GM23338 (cell line): ENCODE results near the gene ADGRG6. TPM values are rescaled to one million over a fixed set of nuclear protein-coding genes. Genes with fewer than 3 reads are reported as not detected.

Source experiments
- ATAC-seq: fragments of 200-7000 bp; cut with Tn5 transposase; 3 replicates; pipeline ENCODE4 v1.9.1; 2020
- DNase-seq: peaks from one replicate; pipeline ENCODE4 v3.0.0-alpha.2; 2015; ENCODE audit warnings: low spot score
- H2AFZ ChIP-seq: fragments of 200-600 bp; sonication (generic); 2 replicates; pipeline ENCODE4 v1.8.0; 2016; ENCODE audit warnings: antibody characterized with exemption, mild to moderate bottlenecking, moderate library complexity
- H3F3A ChIP-seq: fragments of 200-600 bp; sonication (generic); replicated peaks from 2 replicates; pipeline ENCODE4 v1.8.0; 2017; ENCODE audit warnings: antibody characterized with exemption, mixed run types, low read depth
- H3K27ac ChIP-seq: fragments of 200-600 bp; sonication (generic); 2 replicates; pipeline ENCODE4 v1.6.1; 2016; ENCODE audit warnings: low read depth
- H3K27me3 ChIP-seq: fragments of 200-600 bp; sonication (generic); 2 replicates; pipeline ENCODE4 v1.8.0; 2016; ENCODE audit warnings: mild to moderate bottlenecking, mixed run types, moderate library complexity; ENCODE audit not compliant: insufficient read depth
- H3K36me3 ChIP-seq: fragments of 200-600 bp; sonication (generic); 2 replicates; pipeline ENCODE4 v1.8.0; 2016; ENCODE audit warnings: mild to moderate bottlenecking; ENCODE audit not compliant: insufficient read depth
- H3K4me1 ChIP-seq: fragments of 200-600 bp; sonication (generic); 2 replicates; pipeline ENCODE4 v1.8.0; 2016; ENCODE audit warnings: mild to moderate bottlenecking, moderate library complexity; ENCODE audit not compliant: insufficient read depth
- H3K4me2 ChIP-seq: fragments of 200-600 bp; sonication (generic); 2 replicates; pipeline ENCODE4 v1.7.1; 2017; ENCODE audit warnings: mixed run types
- H3K4me3 ChIP-seq: fragments of 200-600 bp; sonication (generic); 2 replicates; pipeline ENCODE4 v1.6.1; 2016; ENCODE audit warnings: mixed run types
- H3K79me2 ChIP-seq: fragments of 200-600 bp; sonication (generic); replicated peaks from 2 replicates; pipeline ENCODE4 v1.8.0; 2017; ENCODE audit warnings: mild to moderate bottlenecking; ENCODE audit not compliant: insufficient read depth
- H3K9me2 ChIP-seq: fragments of 200-600 bp; sonication (generic); 2 replicates; pipeline ENCODE4 v1.8.0; 2017; ENCODE audit not compliant: insufficient read depth
- H4K20me1 ChIP-seq: fragments of 200-600 bp; sonication (generic); replicated peaks from 2 replicates; pipeline ENCODE4 v1.8.0; 2017; ENCODE audit warnings: mild to moderate bottlenecking; ENCODE audit not compliant: insufficient read depth
- H3K27ac Mint-ChIP-seq: 2 replicates; pipeline ENCODE4 v1.8.0; 2020; ENCODE audit warnings: inconsistent platforms, mild to moderate bottlenecking, moderate library complexity, mixed read lengths
- H3K27me3 Mint-ChIP-seq: 3 replicates; pipeline ENCODE4 v1.8.0; 2022; ENCODE audit warnings: low read depth, mild to moderate bottlenecking, moderate library complexity, mixed read lengths, inconsistent platforms; ENCODE audit not compliant: insufficient read depth, poor library complexity
- H3K36me3 Mint-ChIP-seq: 3 replicates; pipeline ENCODE4 v1.8.0; 2021; ENCODE audit warnings: low read depth, mild to moderate bottlenecking, inconsistent platforms, moderate library complexity, mixed read lengths
- H3K4me1 Mint-ChIP-seq: 3 replicates; pipeline ENCODE4 v1.8.0; 2020; ENCODE audit warnings: mild to moderate bottlenecking, inconsistent platforms, mixed read lengths
- H3K4me3 Mint-ChIP-seq: 3 replicates; pipeline ENCODE4 v1.8.0; 2021; ENCODE audit warnings: moderate library complexity, mild to moderate bottlenecking, inconsistent platforms, mixed read lengths
- H3K9me3 Mint-ChIP-seq: 3 replicates; pipeline ENCODE4 v1.8.0; 2020; ENCODE audit warnings: moderate library complexity, mild to moderate bottlenecking, inconsistent platforms, mixed read lengths
- CREB1 ChIP-seq: fragments of 250-450 bp; sonication (Bioruptor Pico); IDR thresholded peaks from 2 replicates; pipeline ENCODE4 v1.5.0; 2020; ENCODE audit warnings: low read depth, mild to moderate bottlenecking, moderate library complexity
- CTCF ChIP-seq, 2 experiments: fragments of 200-600 bp in 1 of 2; sonication (generic) in 1 of 2; conservative IDR thresholded peaks; 2 replicates each; pipeline versions ENCODE4 v1.5.1 to v1.6.1; 2016 to 2017; ENCODE audit warnings: antibody characterized with exemption in 2 of 2, low read depth in 2 of 2, mild to moderate bottlenecking in 2 of 2, moderate library complexity in 1 of 2
- ETS1 ChIP-seq: IDR thresholded peaks from 2 replicates; pipeline ENCODE4 v1.6.1; 2016; ENCODE audit warnings: antibody characterized with exemption
- EZH2 ChIP-seq: fragments of 200-600 bp; sonication (generic); IDR thresholded peaks from one replicate; pipeline ENCODE4 v1.8.0; 2017; ENCODE audit warnings: antibody characterized with exemption, mild to moderate bottlenecking, low read depth; ENCODE audit not compliant: unreplicated experiment
- EZH2phosphoT487 ChIP-seq: fragments of 200-600 bp; sonication (generic); IDR thresholded peaks from one replicate; pipeline ENCODE4 v1.8.1; 2018; ENCODE audit warnings: antibody characterized with exemption; ENCODE audit not compliant: unreplicated experiment
- JUNB ChIP-seq: IDR thresholded peaks from one replicate; pipeline ENCODE4 v1.6.1; 2016; ENCODE audit warnings: antibody characterized with exemption; ENCODE audit not compliant: unreplicated experiment
- NANOG ChIP-seq: IDR thresholded peaks from 2 replicates; pipeline ENCODE4 v1.6.1; 2016; ENCODE audit warnings: antibody characterized with exemption, borderline replicate concordance
- POLR2AphosphoS5 ChIP-seq: IDR thresholded peaks from 2 replicates; pipeline ENCODE4 v1.6.1; 2016; ENCODE audit warnings: antibody characterized with exemption, low read depth
- REST ChIP-seq: IDR thresholded peaks from one replicate; pipeline ENCODE4 v1.6.1; 2018; ENCODE audit warnings: antibody characterized with exemption; ENCODE audit not compliant: unreplicated experiment
- STAT1 ChIP-seq: IDR thresholded peaks from one replicate; pipeline ENCODE4 v1.6.1; 2016; ENCODE audit warnings: antibody characterized with exemption; ENCODE audit not compliant: unreplicated experiment
- ZNF114 ChIP-seq: fragments of 250-450 bp; sonication (Bioruptor Pico); IDR thresholded peaks from 2 replicates; pipeline ENCODE4 v1.5.0; 2020; ENCODE audit warnings: mild to moderate bottlenecking, moderate library complexity
- ZNF331 ChIP-seq: fragments of 250-450 bp; sonication (Bioruptor Pico); IDR thresholded peaks from 2 replicates; pipeline ENCODE4 v1.5.0; 2020; ENCODE audit warnings: low read depth, mild to moderate bottlenecking, moderate library complexity
- ZNF462 ChIP-seq: fragments of 250-450 bp; sonication (Bioruptor Pico); IDR thresholded peaks from 2 replicates; pipeline ENCODE4 v1.5.0; 2020; ENCODE audit warnings: mild to moderate bottlenecking, moderate library complexity
- polyA plus RNA-seq: library from polyadenylated mRNA; unstranded; fragments of >200 nt; fragmentation: Nextera tagmentation; extraction: Ambion mirVana; gene quantifications from 2 replicates; pipeline ENCODE4 v1.2.1, GENCODE V29; 2016
- total RNA-seq: library from RNA; depleted of rRNA; stranded (reverse); fragments of >200 nt; shearing (Covaris generic); gene quantifications from 2 replicates; pipeline ENCODE4 v1.2.3, GENCODE V29; 2014

The ADGRG6 gene
- total and polyA plus RNA-seq, 2 experiments from 2014 or later, result 1.3 to 7.7 TPM

GRCh38 chr6:142262231-142262630 is 39.6 kb upstream of the ADGRG6 start:
- Histone ChIP-seq H3K9me2 (no peaks in the 10 kb centered on the region), H3K27me3 (no peaks in the 10 kb centered on the region), H3K79me2 (no peaks in the 10 kb centered on the region), H3K36me3 (no peaks in the 10 kb centered on the region), H3K4me3 (no peak overlapping the region), H3K4me1 (no peaks in the 10 kb centered on the region), H3K4me2 (no peak overlapping the region), H3F3A (no peaks in the 10 kb centered on the region), H2AFZ (no peak overlapping the region), H4K20me1 (no peaks in the 10 kb centered on the region), H3K27ac (no peak overlapping the region)
- Mint-ChIP-seq H3K27ac (no peak overlapping the region), H3K4me3 (no peak overlapping the region), H3K36me3 (no peaks in the 10 kb centered on the region), H3K27me3 (peaks cover 2% of the 10 kb centered on the region), H3K9me3 (no peaks in the 10 kb centered on the region), H3K4me1 (no peaks in the 10 kb centered on the region)
- ATAC-seq (no peak), DNase-seq (no peak)
- TF ChIP-seq ZNF462 (CRISPR knock-in tag) (no peak), EZH2phosphoT487 (no peak), NANOG (no peak), ZNF331 (CRISPR knock-in tag) (no peak), CREB1 (CRISPR knock-in tag) (no peak), ZNF114 (no peak), POLR2AphosphoS5 (no peak), REST (no peak), CTCF (conservative IDR thresholded peaks at IDR 0.05; ENCODE audit: low read depth in 2 of 2) (no peak), ETS1 (no peak), EZH2 (no peak), JUNB (no peak), STAT1 (no peak)
